HG03571 (cell line): Measurements from ENCODE around the gene NEURL1B.
A peak's percentile ranks its signal among the peaks of the same experiment; 100 is the strongest.
"Not testable (repeated sequence)": the region's sequence is repeated elsewhere in the genome, so short reads cannot be mapped to it uniquely, and the experiment has no call there.

Experiments
- ATAC-seq: cut with Tn5 transposase; IDR thresholded peaks from one replicate; pipeline ENCODE4 v1.9.1; 2021; ENCODE audit not compliant: unreplicated experiment

NEURL1B gene

DNA sequence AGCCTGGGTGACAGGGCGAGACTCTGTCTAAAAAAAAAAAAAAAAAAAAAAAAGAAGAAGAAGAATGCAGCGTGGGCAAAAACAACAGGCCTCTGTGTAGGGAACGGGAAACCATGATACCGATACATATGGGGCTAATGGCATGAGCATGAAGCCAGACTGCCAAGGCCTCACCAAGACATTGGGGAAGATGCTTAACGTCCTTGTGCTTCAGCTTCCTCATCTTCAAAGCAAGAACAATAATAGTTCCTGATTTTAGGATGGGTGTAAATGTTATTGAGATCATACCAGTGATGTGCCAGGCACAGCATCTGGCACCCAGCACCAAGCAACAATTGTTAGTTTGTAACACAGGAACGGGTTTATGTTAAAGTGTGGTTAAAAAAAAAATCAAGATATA, 51.4 kb downstream of the NEURL1B start:
- no peak for ATAC-seq

DNA sequence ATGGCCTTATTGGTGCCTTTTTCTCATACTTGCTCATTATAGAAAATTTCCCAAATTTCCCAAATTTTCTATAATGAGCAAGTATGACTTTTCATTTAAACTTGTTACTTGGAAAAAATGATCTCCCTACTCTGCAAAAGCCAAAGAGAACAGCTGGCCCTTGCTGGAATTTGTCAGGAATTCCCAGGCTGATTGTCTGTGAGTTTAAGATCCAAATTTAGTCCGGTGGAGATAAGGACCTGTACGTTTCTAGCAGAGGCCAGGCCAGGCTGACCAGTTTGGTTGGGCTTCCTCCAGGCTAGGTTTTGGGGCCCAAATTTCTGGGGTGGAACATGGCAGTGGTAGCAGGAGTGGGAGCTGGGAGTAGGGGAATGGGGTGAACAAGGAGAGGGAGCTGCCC, 51.9 kb downstream of the NEURL1B start:
- ATAC-seq, result no peak

DNA sequence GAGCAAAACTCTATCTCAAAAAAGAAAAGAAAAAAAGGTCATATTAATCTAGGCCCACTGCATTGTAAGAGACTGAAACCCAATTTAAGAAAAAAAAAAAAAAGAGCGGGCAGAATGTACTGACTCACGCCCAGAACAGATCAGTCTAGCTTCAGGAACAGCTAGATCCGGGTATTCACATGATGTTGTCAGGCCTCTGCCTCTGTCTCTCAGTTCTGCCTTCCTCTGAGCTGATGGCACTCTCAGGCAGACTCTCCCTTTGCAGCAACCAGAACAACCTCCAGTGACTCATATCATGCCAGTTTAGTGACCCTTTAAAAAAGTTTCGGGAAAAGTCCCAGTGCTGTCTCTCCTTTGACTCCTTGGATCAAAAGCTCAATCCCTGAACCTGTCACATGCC, 53.0 kb downstream of the NEURL1B start:
- ATAC-seq, result no peak

DNA sequence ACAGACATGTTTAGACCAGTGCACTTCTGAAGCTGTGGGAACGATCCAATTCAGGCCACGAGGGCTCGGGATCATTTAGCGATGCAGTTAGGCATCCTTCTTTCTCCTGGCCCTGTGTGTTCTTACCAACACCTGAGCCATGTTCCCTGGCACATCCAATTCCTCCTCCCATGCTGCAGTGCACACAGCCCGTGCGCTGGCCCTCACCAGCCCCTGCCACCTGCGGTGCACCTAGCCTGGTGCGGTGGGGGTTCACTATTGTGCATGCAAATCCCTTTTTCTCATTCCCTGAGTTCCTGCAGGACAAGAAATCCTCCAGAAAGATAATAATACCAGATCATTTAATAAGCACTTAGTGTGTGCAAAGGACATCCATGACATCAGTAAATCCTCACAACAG, 53.5 kb downstream of the NEURL1B start:
- no peak for ATAC-seq

DNA sequence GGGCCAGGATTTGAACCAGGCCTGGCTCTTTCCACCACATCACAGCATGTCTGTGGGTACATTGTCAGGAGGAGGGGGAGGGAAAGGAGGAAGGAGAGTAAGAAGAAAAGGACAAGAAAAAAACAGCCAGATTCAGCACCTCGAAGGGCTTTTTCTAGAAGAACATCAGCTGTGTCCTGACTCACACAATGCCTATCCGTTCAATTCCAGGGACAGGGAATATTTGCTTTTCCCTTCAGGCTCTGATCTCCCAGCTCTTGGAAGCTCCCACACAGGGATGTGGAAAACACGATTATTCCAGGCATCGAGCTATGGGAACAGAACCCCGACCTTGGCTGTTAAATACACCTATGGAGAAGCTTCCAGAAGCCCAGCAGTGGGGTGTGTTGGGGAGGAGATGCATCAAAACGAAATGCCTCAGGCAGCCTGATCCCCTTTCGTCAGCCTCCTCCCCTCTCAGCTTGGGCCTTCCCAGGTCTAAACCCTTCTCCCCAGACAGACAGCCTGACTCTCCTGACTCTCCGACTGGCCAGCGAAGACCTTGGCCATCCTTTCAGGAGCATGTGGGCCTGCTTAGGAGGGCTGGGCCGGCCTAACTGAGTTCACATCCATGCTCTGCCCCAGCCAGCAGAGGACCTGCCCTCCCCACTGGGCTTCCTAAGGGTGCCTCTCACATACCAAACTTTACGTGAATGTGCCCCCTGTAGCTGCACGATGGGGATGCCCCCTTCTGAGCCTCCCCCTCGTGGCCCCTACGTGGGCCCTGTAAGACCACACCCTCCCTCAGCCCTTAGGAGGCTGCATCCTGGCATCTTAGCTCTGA, 54.4 kb downstream of the NEURL1B start:
- ATAC-seq, result no peak

DNA sequence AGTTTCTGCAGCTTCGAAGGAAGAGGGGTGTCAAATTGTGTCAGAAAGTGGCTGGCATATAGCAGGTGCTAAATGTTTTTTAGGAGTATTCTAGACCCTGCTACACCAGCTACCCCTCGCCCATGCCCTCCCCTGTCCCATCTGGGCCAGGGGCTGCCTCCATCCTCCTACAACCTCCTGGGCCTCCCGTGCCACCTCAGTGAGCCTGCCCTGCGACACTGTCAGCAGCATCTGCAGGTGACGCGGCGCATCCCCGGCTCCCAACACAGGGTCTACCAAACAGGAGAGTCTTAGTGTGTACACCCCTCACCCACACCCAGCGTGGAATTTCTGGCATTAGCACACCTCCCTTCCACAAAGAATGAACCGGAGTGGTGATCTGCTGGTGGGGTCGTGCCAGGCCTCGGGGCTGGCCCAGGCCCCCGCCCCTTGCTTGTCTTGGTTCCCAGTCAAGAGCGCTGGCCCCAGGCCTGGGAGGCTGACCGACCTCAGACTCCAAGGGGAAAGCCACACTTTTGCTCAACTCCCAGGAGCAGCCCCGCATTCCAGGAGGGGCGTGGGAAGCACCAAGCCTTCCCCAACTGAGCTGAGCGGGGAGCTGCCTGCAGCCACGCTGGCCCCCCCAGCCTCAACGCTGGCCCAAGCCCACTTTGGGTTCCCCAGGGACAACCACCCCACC, 55.2 kb downstream of the NEURL1B start:
- no peak for ATAC-seq

DNA sequence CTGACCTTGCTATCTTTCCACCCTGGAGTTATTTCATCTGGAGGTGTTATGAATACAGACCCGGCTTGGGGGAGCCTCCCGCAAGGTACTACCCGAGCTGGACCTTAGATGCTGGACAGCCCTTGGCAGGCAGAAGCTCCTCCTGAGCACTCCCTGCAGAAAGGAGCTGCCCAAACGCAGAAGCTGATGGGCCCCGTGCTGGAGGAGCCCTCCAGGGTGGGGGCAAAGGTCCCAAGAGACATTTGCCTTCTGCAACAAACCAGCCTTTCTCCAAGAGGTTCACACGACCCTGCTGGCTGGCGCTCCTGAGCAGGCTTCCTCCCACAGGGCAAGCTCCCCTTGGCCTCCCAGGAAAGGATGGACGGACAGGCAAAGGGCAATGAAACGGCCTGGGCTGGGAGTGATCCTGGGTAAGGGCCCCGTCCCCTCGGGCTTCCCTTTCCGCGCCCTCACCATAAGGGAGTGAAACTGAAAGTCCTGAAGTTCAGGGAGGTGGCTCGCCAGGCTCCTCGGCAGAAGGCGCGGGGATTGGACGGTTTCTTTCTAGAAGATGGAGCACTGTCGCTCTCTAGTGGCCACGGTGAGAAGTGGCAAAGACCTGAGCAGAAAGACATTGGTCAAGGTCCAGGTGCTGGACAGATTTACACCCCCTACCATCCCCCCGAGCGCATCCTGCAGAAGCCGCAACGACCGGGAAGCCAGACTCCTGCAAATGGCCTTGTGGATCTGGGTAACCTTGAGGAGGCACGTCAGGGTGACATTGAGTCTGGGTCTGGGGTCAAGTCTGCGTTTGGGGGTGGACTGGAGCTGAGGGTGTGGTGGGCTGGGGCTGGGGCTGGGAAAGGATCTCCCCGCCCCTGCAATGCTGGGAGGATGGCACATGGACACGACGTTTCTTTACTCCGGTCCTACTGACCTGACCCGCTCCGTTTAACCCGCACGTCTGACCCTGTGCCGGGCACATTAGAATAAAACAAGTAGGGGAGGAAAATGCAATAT, 56.4 kb downstream of the NEURL1B start:
- ATAC-seq, result peak; percentile 73

DNA sequence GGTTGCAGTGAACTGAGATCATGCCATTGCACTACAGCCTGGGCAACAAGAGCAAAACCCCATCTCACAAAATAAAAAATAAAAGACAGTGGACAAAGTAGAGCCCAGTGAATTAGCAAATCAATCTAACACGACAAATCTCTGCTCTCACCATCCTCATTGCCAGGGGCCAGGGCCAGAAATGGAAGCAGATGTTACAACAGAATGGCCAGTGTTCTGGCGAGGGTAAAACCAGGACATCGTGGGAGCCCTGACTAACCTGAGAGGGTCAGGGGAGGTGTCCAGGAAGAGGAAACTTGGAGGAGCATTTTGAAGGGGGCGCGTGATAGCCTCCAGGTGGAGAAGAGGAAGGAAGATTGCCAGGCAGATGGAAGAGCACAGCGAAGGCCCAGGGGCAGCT, 58.4 kb downstream of the NEURL1B start:
- no peak for ATAC-seq

DNA sequence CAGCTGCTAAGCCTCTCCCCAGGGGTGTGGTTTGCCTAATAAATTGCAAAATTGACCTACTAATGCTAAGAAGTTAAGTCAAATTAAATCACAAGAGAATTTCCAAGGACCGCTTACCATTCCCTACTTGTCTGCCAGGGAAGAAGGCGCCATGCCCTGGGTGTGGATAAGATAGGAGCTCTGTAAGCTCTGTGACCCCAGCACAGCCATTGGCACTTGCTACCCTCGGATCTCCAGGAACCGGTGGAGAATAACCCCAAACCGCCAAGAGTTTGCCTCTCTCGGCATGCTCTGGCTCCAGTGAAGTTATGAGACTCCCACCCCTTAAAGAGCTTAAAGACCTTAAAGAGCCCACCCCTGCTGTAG, 58.9 kb downstream of the NEURL1B start:
- no peak for ATAC-seq

DNA sequence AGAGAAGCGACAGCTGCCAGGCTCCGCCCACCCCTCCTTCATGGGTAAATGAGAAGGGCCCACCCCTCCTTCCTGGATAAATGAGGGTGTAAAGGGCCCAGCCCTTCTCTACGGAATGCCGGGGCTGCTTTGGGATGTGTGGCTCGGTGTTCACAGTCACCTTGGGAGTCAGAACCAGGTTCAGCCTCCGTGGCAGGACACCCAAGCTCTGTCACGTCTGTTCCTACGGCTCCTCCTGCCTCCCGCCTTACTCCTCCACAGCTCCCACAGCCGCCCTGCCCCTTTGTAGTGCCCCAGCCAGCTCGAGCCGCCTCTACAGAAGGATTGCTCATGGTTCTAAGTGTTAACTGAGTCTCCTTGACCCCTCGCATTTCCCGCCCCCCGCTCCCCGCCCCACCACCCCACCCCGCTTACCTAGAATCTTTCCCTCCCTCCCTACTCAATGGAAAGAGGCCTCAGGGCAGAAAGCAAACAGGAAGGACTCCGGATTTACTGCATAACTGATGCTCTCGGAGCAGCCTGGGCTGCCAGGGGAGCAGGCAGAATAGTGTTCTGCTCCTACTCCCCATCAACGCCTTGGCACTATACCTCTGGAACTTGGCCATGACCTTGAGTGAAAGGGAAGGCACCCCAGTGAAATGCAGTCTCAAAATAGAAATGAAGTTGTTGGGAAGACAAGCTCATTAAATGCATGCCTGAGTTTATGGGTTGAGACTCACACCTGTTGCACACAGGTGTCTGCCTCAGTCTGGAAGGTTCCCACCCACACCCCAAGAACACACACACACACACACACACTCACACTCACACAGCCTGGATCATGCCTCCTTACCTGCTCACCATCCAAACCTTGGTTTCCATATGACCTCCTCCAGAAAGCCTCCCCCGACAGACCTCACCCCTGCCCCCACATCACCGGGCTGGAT, 59.6 kb downstream of the NEURL1B start:
- no peak for ATAC-seq

DNA sequence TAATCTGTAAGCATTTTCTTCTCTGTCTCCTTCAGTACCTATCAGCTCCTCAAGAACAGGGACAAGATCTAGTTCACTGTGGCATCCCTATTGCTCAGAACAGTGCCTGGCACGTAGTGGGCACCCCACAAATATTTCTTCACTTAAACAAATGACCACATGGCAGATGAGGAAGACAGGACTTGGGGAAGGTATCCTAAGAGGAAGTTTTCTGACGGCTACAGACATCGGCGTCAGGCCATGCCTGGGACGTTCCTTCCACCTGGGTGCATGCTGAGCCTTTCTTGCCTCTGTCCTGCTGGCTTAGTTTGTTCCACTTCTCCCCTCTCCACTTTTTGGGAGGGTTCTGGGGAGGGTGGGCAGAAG, 60.2 kb downstream of the NEURL1B start:
- no peak for ATAC-seq

DNA sequence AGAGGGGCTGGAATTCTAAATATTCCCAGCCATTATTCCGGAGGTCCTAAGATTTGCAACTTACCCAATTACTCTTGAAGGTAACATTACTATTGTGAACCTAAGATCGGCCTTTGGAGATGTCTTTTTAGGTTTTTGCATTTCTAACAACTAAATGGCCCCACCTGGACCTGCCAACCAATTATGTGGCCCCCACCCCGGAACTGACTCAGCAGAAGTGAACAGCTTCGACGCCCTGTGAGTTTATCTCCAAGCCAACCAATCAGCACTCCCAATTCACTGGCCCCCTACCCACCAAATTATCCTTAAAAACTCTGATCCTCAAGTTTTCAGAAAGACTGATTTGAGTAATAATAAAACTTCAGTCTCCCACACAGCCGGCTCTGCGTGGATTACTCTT, 62.9 kb downstream of the NEURL1B start:
- ATAC-seq, result no peak

DNA sequence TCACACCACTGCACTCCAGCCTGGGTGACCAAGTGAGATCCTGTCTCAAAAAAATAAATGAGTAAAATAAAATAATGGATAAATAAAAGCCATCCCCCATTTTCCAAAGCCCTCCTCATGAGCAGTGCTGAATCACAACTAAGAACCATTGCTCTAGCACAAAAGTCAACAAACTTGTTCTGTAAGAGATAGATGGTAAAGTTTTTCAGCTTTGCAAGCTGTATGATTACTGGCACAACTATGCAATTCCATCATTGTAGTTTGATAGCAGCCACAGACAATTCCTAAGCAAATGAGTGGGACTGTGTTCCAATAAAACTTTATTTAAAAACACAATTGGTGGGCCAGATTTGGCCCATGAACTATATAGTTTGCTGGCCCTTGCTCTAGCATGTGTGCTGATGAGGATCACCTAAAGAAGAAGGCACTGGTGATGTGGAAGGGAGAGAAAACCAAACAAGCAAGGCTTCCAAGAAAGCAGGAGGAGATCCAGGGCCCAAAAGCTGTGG, 64.6 kb downstream of the NEURL1B start:
- ATAC-seq, result no peak

DNA sequence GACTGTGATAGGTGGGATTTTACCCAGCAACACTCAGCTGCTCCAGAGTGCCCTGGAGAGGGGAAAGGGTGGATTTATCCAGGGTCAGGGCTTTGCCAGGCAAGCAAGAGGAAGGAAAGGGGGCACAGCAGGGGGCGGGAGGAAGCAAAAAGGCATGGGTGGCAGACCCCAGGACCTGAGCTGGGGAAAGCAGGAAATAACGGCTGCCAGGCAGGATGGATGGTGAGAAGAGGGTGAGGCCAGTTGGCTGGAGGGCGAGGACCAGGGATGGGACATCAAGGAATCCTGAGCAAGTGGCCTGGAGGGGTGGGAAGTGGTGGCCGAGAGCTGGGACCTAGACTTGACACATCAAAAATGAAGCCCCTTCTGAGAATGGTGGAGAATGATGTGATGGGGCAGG, 65.7 kb downstream of the NEURL1B start:
- no peak for ATAC-seq

DNA sequence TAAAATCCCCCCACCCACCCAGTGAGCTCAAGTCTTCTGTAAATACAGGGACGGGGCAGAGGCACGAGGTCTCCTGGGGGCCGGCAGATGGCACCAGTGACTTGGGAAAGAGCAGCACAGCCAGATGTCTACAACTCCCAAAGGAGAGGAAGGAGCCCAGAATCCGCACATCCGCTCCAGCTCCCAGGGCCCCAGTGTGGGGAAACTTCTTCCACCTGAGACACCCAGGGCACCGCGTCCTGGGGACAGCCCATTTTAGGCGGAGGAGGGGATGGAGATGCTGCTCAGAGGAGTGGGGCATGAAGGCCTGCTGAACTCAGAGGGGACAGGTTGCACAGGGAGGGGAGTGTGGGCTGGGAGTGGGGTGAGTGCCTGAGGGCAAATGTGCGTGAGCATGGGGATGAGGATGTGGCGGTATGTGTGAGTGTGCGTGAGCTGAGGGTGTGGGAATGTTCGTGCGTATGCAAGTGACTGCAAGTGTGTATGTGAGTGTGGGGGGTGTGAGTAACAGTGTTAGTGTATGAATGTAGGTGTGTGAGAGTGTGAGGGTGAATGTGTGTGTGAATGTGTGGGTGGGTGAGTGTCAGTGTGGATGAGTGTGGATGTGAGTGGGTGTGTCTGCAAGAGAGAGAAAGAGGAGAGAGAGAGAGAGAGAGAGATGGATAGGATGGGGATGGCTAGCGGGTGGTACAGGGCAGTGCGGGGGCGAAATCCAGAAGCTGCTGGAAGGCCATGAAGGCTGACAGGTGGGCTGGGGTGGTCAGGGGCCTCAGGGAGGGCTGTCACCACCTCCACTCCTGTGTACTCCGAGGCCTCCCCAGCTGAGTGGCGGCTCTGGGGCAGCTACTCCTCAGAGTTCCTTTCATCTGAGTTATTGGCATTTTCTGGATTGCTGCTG, 66.5 kb downstream of the NEURL1B start:
- ATAC-seq, result no peak

DNA sequence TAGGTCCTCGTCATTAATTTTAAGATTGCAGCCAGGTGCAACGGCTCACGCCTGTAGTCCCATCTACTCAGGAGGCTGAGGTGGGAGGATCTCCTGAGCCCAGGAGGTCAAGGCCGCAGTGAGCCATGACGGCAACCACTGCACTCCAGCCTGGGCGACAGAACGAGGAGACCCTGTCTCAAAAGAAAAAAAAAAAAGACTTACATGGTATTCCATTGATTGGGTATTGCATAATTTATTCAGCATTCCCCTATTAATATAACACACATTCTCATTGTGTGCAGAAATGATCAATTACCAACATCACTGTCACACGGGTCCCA, 67.1 kb downstream of the NEURL1B start:
- no peak for ATAC-seq

DNA sequence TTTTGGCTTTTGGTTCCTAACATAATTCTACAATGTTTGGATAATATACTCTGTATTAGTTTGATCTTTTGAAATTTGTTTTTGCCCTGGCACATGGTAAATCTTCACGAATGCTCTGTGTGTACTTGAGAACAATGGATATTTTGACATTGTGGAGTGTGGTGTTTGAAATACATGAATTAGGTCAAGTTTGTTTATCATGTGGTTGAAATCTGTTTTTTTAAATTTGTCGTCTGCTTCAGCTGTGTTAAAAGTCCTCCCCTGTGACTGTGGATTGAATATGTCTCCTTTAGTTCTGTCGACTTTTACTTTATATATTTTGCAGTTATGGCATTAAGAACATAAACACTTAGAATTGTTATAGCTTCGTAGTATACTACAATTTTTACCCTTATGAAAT, 69.6 kb downstream of the NEURL1B start:
- no peak for ATAC-seq

DNA sequence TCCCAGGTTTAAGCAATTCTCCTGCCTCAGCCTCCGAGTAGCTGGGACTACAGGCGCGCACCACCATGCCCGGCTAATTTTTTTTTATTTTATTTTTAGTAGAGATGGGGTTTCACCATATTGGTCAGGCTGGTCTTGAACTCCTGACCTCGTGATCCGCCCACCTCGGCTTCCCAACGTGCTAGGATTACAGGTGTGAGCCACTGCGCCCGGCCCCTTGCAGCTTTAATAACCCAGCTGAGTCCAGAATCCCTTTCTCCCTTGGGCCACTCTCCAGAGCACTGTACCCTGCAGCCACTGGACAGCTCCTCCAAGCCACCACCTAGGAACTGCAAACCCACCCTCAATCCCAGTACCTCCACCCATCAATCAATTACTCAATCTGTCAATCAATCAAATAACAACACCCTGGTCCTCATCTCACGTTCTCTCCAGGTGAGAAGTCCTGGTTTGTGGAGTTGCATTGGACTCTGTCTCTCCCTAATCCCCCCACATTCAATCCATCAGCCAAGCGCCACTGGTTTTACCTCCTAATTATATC, 70.3 kb downstream of the NEURL1B start:
- not testable (repeated sequence) for ATAC-seq

DNA sequence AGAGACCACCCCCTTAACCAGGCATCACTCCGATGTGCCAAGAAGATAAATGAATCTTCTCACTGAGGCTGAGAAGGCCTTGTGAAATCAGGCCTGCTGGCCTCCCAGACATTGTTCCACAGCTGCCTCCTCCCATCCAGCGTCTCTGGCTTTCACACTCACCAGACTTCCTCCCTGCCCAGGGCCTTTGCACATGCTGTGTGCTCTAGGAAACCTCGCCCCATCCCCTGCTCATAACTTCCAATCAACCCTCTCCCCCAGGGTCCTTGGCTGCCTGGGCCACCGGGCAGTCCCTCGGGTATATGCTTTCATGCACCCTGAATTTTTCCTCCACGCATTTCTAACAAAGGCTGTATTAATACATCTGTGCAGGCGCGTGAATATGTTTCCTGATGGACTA, 71.5 kb downstream of the NEURL1B start:
- ATAC-seq, result no peak
